NCI-H1436 treated with DMSO at 0.1 percent for 48 hours (cell line): ENCODE results near the gene TBC1D5.
"Not testable (repeated sequence)": the region's sequence is repeated elsewhere in the genome, so short reads cannot be mapped to it uniquely, and the experiment has no call there.

Experiments used
- DNase-seq: peaks from one replicate; lab custom pipeline; 2025; lab: John Stamatoyannopoulos, UW

The TBC1D5 gene

DNA sequence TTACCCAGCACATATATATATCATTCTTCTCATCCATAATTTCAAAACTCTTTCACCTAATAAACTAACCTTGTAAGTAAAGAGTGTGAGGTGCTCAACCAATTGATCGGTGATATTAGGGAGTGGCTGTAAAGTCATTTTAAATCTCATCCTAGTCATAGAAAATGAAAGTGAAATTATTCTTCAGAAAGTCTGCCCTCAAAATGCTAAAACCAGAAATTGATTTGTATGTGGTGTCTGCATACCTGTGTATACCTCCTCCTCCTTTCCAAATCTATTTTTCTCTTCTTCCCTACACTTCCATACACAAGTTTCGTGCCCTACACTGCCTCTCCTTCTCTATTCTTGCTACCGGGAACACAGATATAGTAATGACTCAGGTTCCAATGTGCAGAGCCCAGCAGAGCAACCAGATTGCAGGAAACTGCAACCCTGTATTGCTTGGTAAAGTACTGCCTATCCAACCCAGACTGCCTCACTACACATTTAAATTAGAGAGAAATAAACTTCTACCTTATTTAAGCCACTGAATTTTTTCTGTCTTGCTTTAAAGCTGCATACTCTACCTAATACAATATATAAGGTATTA, 7.4 kb upstream of the TBC1D5 start:
- no peak for DNase-seq

DNA sequence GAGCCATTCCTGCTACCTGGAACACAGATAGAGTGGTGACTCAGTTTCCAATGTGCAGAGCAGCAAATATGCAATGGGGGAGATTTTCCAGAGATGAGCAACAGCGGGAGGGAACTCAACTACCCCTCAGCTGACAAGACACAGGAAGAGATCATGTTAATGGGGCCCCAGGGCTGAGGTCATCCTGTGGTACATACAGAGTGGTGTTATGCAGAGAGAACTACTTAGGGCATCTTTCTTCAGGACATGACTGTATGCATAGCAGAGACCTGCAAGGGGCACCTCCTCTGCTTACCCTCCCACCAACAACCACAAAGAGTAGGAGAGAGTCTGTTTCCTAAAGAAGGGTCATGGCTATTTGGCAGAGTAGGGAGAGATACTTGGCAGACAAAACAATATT, 6.8 kb upstream of the TBC1D5 start:
- no peak for DNase-seq

DNA sequence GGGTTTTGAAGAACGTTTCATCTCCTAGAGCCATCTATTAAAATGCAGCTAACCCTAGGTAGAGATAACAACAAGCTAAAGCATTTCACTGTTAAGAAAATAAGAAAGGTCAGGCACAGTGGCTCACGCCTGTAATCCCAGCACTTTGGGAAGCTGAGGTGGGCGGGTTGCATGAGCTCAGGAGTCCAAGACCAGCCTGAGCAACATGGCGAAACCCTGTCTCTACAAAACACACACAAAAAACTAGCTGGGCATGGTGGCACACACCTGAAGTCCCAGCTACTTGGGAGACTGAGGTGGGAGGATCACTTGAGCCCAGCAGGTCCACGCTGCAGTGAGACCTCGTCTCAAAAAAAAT, 5.4 kb upstream of the TBC1D5 start:
- no peak for DNase-seq

DNA sequence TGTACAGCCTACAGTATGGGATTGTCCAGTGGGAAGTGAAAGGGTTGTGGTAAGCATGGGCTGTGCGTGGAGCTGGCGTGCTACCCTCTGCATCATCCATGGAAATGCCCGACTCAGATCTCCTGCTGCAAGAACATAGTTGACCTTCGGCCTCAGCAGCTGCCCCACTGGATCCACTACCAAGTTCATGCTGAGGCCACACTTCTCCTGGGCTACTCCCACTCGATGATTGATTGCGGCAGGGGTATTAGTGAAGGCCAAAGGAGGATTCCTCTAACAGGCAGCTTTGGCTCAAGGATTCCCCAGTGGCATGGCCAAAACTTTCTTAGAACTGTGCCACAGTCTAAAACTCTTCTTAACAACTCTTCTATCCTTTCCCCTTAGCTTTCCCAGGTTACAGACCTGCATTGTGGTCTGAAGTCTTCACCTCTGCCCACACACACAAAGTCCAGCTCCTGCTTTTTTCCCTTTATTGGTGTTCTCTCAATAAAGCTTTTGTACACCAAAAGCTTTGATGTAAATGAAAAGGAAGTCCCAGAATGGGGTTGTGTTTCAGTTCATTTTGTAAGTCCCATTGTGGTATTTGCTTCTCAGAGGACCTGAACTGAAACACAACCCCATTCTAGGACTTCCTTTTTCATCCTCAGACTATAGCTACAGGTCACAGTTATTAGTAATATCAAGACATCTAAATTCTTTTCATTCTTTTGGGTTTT, 4.9 kb upstream of the TBC1D5 start:
- no peak for DNase-seq

DNA sequence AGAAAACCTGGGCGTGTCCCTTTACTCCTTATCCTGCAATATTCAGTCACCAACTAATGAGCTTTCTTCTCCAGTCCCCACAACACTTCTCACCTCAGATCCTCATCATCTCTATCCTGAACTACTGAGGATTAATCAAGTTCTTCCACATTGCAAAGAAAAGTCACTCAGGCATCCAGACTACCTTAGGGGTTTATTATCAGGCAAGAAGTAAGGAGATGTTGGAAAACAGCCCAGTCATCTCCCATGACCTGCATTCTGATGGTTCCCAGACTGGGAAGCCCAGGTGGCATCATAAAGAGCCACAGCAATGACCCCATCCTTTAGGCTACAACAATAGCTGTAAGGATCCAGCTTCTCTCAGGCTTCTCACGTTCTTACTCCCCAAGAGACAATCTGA, 3.5 kb upstream of the TBC1D5 start:
- no peak for DNase-seq

DNA sequence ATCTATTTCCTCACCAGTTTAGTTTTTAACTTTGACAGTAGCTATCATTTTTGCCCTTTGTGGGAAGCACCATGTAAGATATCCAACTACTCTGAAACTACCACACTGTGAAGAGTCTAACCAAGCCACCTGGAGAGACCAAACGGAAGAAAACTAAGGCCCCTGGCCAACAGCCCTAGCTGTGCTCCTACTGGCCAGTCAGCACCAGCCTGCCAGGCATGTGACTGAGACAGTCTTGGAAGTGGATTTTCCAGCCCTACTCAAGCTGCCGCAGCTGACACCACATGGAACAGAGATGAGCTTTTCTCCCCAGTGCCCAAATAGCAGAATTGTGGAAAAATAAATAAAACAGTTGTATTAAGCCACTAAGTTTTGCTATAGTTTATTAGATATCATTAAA, 2.9 kb upstream of the TBC1D5 start:
- DNase-seq: no peak

DNA sequence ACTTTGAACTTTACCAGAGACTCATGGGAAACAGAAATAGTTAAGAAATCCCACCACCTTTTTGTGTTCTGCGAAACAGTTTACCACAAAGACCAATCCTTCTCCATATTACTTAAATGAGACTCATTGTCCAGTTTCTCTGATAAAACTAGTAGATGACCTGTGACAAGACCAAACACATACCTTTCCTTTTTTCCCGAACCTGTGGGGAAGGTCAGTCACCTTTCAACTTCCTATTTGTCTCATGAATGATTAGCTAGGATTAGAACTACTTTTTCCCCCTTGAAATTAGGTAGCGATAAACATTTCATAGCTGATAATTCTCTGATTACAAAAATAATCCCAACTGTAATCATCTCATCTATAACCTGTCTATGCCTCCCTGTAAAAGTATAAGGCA, 2.3 kb upstream of the TBC1D5 start:
- DNase-seq: no peak

DNA sequence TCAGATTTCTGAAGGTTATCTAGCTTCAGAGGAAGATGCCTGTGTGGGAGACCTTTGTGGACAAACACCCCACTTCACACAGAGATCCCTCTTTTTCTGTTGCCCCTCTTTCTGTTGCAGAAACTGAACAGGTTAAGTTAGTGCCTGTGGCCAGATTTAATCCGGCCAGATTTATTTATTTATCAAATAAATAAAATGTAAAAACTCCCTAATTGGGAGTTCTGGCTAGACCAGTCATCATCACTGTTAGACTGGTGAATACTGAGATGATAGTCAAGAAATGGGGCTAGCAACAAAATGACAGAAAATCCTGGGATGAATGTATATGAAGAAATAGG, 1.2 kb upstream of the TBC1D5 start:
- DNase-seq: no peak

DNA sequence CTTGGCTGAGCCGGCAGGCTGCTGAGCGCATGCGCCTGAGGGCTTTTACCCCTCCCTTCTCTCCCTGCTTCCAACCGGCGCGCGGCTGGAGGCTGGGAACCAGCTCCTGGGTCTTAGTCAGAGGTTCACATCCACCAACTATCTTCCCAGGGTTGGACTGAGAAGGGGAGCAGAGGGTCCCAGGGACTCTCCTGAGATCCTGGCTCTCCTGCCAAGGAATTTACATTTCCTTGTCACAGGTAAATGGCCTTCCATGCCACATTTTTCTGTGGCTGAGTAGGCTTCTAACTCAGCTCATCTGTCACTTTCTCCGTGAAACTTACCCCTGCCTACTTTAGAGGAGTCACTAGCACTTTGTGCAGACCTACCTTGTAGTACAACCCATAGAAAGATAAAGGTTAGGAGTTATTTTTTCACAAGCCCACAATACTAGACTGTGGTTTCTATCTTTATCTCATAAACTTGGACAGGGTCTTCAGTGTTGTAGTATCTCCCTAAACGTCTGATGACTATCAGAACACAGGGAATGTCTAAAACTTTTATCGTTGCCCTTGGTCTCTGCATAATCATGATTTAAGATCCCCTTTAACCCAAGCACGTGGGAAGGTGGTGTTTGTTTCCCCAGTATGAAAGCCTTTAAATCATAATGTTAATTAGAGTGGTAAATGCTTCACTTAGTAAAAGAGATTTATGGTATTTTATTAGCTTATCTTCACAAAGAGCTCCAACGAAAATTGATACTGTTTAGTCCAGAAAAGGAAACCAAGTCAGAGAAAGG, 638 bp upstream of the TBC1D5 start:
- DNase-seq: no peak

DNA sequence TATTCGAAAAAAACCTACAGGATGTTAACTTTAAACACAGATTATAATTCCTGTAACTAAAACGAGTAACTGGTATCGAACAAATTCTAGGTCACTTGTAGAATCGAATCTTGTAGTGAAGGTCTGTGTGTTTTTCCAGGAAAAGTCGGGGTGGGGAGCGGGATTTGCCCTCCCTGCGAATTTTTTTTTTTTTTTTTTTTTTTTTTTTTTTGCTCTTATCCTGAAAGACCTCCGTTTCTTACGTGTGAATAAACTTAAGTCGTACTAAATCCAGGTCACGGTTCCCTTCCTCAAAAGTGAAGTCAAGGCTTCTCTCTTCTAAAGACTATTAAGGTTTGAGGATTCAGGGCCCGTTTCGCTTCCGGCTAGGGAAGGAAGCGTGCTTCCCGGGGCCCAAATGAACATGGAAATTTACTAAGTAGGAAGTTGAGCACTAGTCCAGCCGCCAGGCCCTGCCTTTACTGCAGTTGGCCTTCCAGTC, 770 bp downstream of the TBC1D5 start:
- no peak for DNase-seq

DNA sequence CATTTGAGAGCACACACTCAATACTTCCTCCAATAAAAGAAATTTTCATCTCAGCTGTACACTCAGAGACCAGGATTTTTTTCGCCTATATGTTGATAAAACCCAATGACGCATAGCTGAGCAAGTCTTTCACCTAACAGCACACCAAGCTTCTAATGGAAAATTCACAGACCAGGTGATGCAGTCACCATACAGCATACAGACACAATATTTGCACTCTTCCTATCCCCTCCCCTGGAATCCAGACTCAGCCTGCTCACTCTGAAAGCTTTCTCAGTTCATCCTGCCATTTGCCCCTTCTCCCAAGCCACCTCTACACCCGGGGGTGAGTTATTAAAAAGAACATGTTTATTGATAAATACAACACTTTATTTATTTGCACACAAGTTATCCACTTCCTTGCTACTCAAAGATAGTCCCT, 1.7 kb downstream of the TBC1D5 start:
- DNase-seq: no peak

DNA sequence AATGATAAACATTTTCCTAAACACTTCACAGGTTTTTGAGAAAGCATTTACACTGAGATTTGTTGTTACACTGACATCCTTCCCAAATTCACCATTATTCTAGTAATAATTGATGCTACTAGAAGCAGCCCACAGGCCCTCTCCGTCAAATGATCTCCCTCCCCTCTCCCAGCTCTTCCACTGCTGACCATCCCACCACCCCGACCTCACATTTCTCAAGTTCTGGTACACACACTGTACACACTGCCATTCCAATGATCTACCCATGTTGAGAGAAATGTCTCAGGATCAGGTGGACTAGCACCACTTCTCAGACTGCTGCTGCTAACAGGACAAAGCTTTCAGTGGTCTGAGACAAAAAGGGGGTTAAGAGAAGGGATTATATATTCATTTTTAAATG, 3.5 kb downstream of the TBC1D5 start:
- no peak for DNase-seq

DNA sequence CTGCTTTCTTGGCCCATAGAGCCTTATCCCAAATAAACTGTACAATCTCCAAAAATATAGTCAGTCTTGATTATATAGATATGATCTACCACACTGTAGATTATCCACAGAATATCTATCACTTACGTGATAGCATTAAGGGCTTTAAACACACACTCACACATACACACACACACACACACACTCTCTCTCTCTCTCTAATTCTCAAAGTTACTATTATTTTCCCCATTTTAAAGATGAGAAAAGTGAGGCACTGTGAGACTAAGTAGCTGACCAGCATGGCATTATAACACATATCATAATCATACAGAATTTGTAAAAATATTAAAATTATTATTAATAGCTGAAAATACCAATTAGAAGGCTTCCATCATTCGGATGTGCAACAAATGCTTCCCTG, 4.2 kb downstream of the TBC1D5 start:
- no peak for DNase-seq

DNA sequence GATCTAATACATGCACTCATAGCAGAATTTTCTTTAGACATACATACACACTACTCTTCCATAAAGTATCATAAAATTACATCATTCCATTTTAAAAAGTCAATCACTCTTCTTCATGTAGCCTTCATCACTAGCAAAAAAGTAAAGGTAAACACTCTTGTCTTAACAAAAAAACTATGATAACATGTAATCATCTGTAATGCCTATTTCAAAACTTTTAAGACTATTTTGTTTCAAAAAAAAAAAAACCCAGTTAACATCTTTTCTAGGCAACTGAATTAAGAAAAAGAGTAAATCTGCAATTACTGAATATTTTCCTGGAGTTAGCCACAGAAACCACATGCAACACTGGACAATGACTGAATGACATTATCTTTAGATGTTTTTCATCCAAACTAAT, 4.8 kb downstream of the TBC1D5 start:
- no peak for DNase-seq

DNA sequence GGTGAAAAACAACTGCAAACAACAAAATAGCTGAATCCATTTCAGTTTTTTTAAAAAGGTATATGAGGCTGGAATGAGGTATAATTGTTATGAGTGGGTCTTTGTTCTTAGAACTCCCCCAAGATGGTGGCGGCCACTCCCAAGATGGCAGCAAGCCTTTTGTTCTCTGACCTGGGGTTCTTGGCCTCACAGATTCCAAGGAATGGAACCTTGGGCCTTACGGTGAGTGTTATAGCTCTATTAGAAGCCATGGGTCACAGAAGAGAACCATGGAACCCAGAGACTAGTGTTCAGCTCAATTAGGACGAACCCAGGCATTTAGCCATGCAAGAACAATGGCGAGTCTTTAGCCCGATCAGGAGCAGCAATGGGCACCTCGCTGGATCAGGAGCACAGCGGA, 7.1 kb downstream of the TBC1D5 start:
- not testable (repeated sequence) for DNase-seq

DNA sequence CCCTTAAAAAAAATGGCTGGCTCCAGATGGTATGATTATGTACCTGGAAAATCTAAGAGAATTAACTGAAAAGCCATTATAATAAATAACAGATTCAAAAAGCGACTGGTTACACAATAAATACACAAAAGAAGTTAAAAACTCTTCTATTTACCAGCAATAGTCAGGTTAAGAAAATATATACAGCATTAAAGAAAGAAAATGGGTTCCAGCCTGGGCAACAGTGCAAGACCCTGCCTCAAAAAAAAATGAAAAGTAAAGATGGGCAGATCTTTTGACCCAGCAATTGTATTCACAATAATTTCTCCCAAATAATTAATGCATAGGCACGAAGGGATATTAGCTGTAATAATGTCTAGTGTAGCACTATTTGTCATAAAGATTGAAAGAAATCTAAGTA, 8.7 kb downstream of the TBC1D5 start:
- no peak for DNase-seq

DNA sequence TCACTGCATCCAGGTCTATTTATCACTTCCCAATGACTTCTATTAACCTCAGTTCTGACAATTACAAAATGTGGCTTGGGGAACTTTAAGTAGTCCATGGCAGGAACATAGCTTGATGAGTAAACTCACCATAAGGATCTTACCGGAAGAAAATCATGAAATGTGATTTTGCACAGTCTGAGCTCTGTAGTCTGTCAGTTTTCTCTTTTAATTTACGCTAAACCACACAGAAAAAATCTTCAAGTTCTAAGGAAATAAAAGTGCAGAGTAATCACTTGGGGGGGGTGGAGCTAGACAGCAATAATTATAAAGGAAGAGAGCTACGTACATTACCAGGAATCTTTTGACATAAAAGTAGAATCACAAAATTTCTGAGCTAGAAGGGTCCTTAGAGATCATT, 9.2 kb downstream of the TBC1D5 start:
- DNase-seq: no peak

DNA sequence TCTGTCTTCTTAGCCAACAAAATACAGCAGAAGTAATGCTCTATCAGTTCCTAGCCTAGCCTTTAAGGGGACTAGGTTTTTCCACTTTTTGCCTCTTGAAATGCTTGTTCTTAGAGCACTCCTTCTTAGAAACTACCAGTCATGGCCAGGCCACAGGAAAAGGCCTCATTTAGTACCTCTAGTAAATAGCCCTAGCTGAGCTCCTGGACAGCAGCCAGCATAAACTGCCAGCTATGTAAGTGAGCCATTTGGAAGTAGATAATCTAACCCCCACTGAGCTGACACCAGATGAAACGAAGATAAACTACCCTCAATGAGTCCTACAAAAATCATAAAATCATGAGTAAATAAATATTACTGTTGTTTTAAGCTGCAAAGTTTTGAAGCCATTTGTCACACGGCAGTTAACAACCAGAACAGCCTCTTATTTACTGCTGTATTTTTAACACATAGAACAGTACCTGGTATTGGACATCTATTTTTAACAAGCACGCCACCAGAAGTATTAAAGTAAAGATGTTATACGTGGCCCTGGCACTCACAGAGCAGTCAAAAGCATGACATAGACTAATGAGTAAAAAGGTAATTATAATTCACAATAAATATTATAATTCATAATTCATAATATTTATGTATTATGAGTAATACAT, 12.0 kb downstream of the TBC1D5 start:
- DNase-seq: no peak

DNA sequence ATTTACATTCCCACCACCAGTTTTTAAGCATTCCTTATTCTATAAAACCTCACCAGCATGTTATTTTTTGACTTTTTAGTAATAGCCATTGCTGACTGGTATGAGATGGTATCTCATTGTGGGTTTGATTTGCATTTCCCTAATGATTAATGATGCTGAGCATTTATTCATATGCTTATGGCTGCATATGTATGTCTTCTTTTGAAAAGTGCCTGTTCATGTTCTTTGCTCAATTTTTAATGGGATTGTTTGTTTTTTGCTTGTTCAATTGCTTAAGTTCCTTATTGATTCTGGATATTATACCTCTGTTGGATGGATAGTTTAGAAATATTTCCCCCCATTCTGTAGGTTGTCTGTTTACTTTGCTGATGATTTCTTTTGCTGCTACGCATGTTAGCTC, 16.1 kb downstream of the TBC1D5 start:
- DNase-seq: no peak

DNA sequence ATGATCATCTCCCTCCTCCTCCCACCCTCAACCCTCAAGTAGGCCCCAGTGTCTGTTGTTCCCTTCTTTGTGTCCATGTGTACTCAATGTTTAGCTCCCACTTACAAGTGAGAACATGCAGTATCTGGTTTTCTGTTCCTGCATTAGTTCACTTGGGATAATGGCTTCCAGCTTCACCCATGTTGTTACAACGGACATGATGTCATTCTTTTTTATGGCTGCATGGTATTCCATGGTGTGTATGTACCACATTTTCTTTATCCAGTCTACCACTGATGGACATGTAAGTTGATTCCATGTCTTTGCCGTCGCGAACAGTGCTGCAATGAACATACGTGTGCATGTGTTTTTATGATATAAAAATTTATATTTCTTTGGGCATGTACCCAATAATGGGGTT, 16.6 kb downstream of the TBC1D5 start:
- not testable (repeated sequence) for DNase-seq

DNA sequence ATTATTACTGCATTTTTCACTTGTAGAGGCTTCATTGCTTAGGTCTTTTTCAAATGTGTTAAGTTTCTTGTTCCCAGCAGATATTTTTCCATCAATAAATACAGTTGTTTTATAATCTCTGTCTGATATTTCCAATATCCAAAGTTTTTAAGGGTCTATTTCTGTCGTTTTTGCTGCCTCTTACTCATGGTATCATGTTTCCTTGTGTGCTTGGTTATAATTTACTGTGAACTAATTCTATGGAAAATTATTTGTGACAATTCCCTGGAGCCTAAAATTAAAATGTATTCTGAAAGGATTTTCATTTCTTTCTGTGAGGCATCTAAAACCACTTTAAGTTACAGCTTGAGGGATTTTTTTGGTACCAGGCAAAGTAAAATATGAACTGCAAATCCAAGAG, 17.5 kb downstream of the TBC1D5 start:
- DNase-seq: no peak

DNA sequence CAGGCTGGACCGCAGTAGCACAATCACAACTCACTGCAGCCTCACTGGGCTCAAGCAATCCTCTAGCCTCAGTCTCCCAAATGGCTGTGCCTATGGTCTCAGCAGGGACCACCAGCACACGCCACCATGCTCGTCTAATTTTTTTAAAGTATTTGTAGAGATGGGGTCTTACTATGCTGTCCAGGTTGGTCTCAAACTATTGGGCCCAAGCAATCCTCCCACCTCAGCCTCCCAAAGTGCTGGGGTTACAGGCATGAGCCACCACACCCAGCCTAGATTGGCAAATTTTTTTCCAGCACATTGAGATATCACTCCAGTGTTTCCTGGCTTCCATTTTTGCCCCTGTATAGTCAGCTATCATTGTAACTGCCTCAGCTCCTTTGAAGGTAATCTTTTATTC, 18.3 kb downstream of the TBC1D5 start:
- no peak for DNase-seq

DNA sequence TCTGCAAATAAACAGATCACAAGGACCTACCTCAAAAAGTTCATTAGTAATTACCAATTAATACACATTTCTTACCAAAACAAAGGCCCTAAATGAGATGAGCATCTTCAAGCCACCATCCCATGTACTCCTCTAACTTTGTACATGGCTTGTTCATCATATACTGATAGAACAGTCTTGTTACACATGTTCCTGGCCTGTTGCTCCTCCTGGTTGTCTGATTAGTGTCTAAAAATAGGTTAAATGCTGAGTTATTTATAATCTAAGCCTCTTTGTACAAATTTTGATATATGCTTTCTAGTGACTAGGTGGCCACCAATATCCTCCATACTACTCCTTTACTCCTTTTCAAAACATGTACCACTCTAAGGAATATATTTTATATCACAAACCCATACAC, 25.0 kb downstream of the TBC1D5 start:
- no peak for DNase-seq
